Type B pancreatic cell (in vitro differentiated cells): ENCODE data around the gene KISS1R. TPM values are rescaled to one million over a fixed set of nuclear protein-coding genes. Genes with fewer than 3 reads are reported as not detected.

Source experiments
- DNase-seq: peaks from one replicate; pipeline ENCODE4 v3.0.0; 2021; ENCODE audit warnings: mixed read lengths; ENCODE audit not compliant: unreplicated experiment; ENCODE audit errors: extremely low spot score
- H3K27ac Mint-ChIP-seq: 2 replicates; pipeline ENCODE4 v1.8.0; 2021; ENCODE audit warnings: mild to moderate bottlenecking, mixed read lengths
- H3K27me3 Mint-ChIP-seq: 2 replicates; pipeline ENCODE4 v1.8.0; 2021; ENCODE audit warnings: mixed read lengths
- H3K36me3 Mint-ChIP-seq: 2 replicates; pipeline ENCODE4 v1.8.0; 2021; ENCODE audit warnings: mixed read lengths
- H3K4me1 Mint-ChIP-seq: one replicate; pipeline ENCODE4 v1.8.0; 2021; ENCODE audit warnings: mixed read lengths; ENCODE audit not compliant: unreplicated experiment
- H3K4me3 Mint-ChIP-seq: 2 replicates; pipeline ENCODE4 v1.8.0; 2021; ENCODE audit warnings: mild to moderate bottlenecking, mixed read lengths
- H3K9me3 Mint-ChIP-seq: 2 replicates; pipeline ENCODE4 v1.8.0; 2021; ENCODE audit warnings: mixed read lengths
- CTCF ChIP-seq: fragments of 200-600 bp; sonication (generic); conservative IDR thresholded peaks from 2 replicates; pipeline ENCODE4 v1.5.0; 2021; ENCODE audit warnings: antibody characterized with exemption, mild to moderate bottlenecking
- total RNA-seq: library from RNA; stranded (reverse); gene quantifications from 2 replicates; pipeline ENCODE4 v1.2.1, GENCODE V29; 2021; ENCODE audit warnings: low replicate concordance

Gene KISS1R
- total RNA-seq, 1 donor from 2014 or later = 1.2 TPM

GRCh38 chr19:881385-882071 is 35.6 kb upstream of the KISS1R start:
- no peak for DNase-seq
- Mint-ChIP-seq H3K27ac (no peak overlapping the region), H3K4me1 (no peaks in the 10 kb centered on the region), H3K9me3 (no peaks in the 10 kb centered on the region), H3K36me3 (peaks cover 5% of the 10 kb centered on the region), H3K4me3 (no peak overlapping the region), H3K27me3 (no peaks in the 10 kb centered on the region)
- TF ChIP-seq CTCF = no peak

GRCh38 chr19:882871-883497 is 34.1 kb upstream of the KISS1R start:
- H3K27ac Mint-ChIP-seq = no peak overlapping the region
- no peak for DNase-seq
- no peaks in the 10 kb centered on the region for H3K4me1 Mint-ChIP-seq
- TF ChIP-seq CTCF = no peak
- H3K36me3 Mint-ChIP-seq = peaks cover 5% of the 10 kb centered on the region
- H3K27me3 Mint-ChIP-seq = no peaks in the 10 kb centered on the region
- H3K9me3 Mint-ChIP-seq = no peaks in the 10 kb centered on the region
- H3K4me3 Mint-ChIP-seq = no peak overlapping the region

GRCh38 chr19:883661-884211 is 33.4 kb upstream of the KISS1R start:
- Mint-ChIP-seq H3K36me3 (peaks cover 5% of the 10 kb centered on the region), H3K4me1 (no peaks in the 10 kb centered on the region), H3K9me3 (no peaks in the 10 kb centered on the region), H3K4me3 (no peak overlapping the region), H3K27ac (no peak overlapping the region), H3K27me3 (no peaks in the 10 kb centered on the region)
- no peak for DNase-seq
- TF ChIP-seq CTCF = no peak

GRCh38 chr19:884420-885211 is 32.5 kb upstream of the KISS1R start:
- Mint-ChIP-seq H3K4me3 (no peak overlapping the region), H3K27ac (no peak overlapping the region), H3K4me1 (no peaks in the 10 kb centered on the region), H3K9me3 (no peaks in the 10 kb centered on the region), H3K36me3 (peaks cover 5% of the 10 kb centered on the region), H3K27me3 (no peaks in the 10 kb centered on the region)
- no peak for TF ChIP-seq CTCF
- no peak for DNase-seq

- Mint-ChIP-seq H3K27ac (no peak overlapping the region), H3K9me3 (no peaks in the 10 kb centered on the region), H3K4me3 (no peak overlapping the region), H3K4me1 (no peaks in the 10 kb centered on the region), H3K27me3 (no peaks in the 10 kb centered on the region), H3K36me3 (peaks cover 5% of the 10 kb centered on the region)
- no peak for DNase-seq
- TF ChIP-seq CTCF = no peak
Measured at GRCh38 chr19:885536-886224, 31.5 kb upstream of the KISS1R start.
